Measurements from ENCODE around the gene APOH. TPM values are rescaled to one million over a fixed set of nuclear protein-coding genes. Genes with fewer than 3 reads are reported as not detected.

APOH gene
- total and polyA plus RNA-seq, 7 donors: 1.3 TPM; not detected in 6

- Histone ChIP-seq H3K4me1 (no peaks in the 10 kb centered on the region), H3K9me3 (no peaks in the 10 kb centered on the region), H3K27ac (no peak overlapping the region), H3K27me3 (ENCODE audit: insufficient read depth in 3 of 3, low read length in 2 of 3) (no peaks in the 10 kb centered on the region), H3K4me3 (no peak overlapping the region), H3K36me3 (ENCODE audit: insufficient read depth in 1 of 2, low read depth in 1 of 2) (peaks cover 0 to 6% of the 10 kb centered on the region in 2 donors)
- intact Hi-C loops (cut with DNase I): loop anchor here (5.0 to 10.0 kb wide), 3 partner anchors 873 to 935 kb away; no protein-coding TSS in a partner anchor
- no peak for ATAC-seq
- 71 to 83% (median 80%) methylated on average over 5 of the region's 5 CpGs for WGBS, 3 donors
- DNase-seq: no peak
- no peak for TF ChIP-seq CTCF (IDR thresholded peaks at IDR 0.05)
Measured at GRCh38 chr17:66167189-66167815, 61.9 kb downstream of the APOH start.

GRCh38 chr17:66165537-66166123, 63.6 kb downstream of the APOH start:
- ATAC-seq: peak in 1 of 4 donors; percentile 72
- intact Hi-C loops (cut with DNase I): loop anchor here (2.0 to 10.0 kb wide), 4 partner anchors 871 to 933 kb away; no protein-coding TSS in a partner anchor

More at GRCh38 chr17:66165537-66166123, 63.6 kb downstream of the APOH start:
- no peak overlapping the region for H3K4me3 ChIP-seq
- H3K27ac ChIP-seq: no peak overlapping the region
- no peaks in the 10 kb centered on the region for H3K27me3 ChIP-seq (ENCODE audit: insufficient read depth in 3 of 3, low read length in 2 of 3)
- TF ChIP-seq CTCF (IDR thresholded peaks at IDR 0.05): peak; percentile 75
- DNase-seq: no peak
- no peaks in the 10 kb centered on the region for H3K4me1 ChIP-seq
- H3K9me3 ChIP-seq: peaks cover 3% of the 10 kb centered on the region
- peaks cover 0 to 6% of the 10 kb centered on the region in 2 donors for H3K36me3 ChIP-seq (ENCODE audit: insufficient read depth in 1 of 2, low read depth in 1 of 2)

Other genes with a start within 250 kb of the APOH start
- gene CEP112, start 37.3 kb downstream of the APOH start, total RNA-seq: 10 to 100 TPM in 3 of 4 donors, 1 to 10 TPM in 1; 9.7 to 19.4 (median 14.4) TPM
- gene CEP112, start 37.3 kb downstream of the APOH start, polyA plus RNA-seq: 1 to 10 TPM; 4.5 to 7.9 (median 5.4) TPM
- 10 to 100 TPM in 1 of 4 donors, 1 to 10 TPM in 3; 4.1 to 15.5 (median 8.8) TPM for gene PRKCA, start 73.2 kb upstream of the APOH start, total RNA-seq
- 10 to 100 TPM in 1 of 3 donors, 1 to 10 TPM in 1, under 1 TPM in 1; 0.35 to 14.5 (median 3.2) TPM for gene PRKCA, start 73.2 kb upstream of the APOH start, polyA plus RNA-seq